ENCODE data around the gene DSCAML1. TPM values are rescaled to one million over a fixed set of nuclear protein-coding genes. Genes with fewer than 3 reads are reported as not detected.
"Not testable (repeated sequence)": the region's sequence is repeated elsewhere in the genome, so short reads cannot be mapped to it uniquely, and the experiment has no call there.

DSCAML1 gene
- polyA plus RNA-seq, 2 donors: 0.04 TPM

DNA sequence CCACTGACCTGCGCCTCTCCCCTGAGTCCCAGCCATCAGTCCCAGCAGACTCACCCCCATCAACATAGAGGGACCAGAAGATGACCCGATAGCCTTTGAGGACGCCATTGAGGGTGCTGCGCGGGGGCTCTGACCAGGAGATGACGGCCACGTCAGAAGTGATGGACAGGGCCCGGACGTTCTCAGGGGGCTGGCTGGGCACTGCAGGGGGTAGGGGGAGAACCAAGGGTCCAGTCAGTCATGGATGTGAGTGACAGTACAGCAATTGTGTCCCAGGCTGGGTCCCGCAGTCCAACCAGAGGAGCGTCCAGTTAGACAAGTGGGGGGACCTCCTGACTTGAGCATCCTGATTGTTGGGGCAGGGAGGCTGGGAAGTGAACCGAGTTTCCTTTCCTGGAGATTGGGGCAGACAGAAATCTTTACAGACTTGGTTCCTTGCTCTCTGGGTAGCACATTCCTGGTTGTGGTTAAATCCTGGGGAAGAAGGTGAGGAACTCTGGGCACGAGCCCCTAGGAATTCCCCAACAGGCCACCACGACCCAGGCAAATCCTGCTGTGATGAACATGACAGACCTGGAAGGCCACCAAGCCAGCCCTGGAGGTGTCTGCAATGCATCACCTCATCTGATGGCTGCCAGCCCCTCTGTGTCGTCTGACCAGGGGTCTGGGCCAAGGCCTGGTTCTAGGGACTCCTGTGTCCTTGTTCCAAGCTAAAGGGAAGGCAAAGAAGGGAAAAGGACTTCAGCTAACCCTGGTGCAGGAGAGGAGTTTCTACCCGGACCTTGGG is 335.4 kb downstream of the DSCAML1 start:
- Histone ChIP-seq H3K36me3 (ENCODE audit: control insufficient read depth in 2 of 2, insufficient read depth in 2 of 2, low read length in 1 of 2) (no peaks in the 10 kb centered on the region), H3K4me3 (ENCODE audit: low read depth in 1 of 2, low read length in 2 of 2) (no peak overlapping the region), H3K9me3 (ENCODE audit: control insufficient read depth in 2 of 2, insufficient read depth in 1 of 2, low read depth in 1 of 2, low read length in 1 of 2) (no peaks in the 10 kb centered on the region), H3K27ac (ENCODE audit: low read depth in 2 of 2, low read length in 1 of 2) (no peak overlapping the region), H3K27me3 (ENCODE audit: control insufficient read depth in 1 of 2, insufficient read depth in 2 of 2, low read length in 2 of 2) (no peaks in the 10 kb centered on the region), H3K4me1 (ENCODE audit: control insufficient read depth in 2 of 2, insufficient read depth in 2 of 2, low read length in 1 of 2) (no peaks in the 10 kb centered on the region)
- WGBS, 2 donors: 85 to 86% methylated on average over 16 of the region's 16 CpGs

GRCh38 chr11:117459979-117460300 is 337.1 kb downstream of the DSCAML1 start:
- WGBS, 2 donors: 82 to 87% methylated on average over 5 of the region's 5 CpGs
- H3K9me3 ChIP-seq (ENCODE audit: control insufficient read depth in 2 of 2, insufficient read depth in 1 of 2, low read depth in 1 of 2, low read length in 1 of 2): no peaks in the 10 kb centered on the region
- H3K36me3 ChIP-seq (ENCODE audit: control insufficient read depth in 2 of 2, insufficient read depth in 2 of 2, low read length in 1 of 2): no peaks in the 10 kb centered on the region
- H3K4me1 ChIP-seq (ENCODE audit: control insufficient read depth in 2 of 2, insufficient read depth in 2 of 2, low read length in 1 of 2): no peaks in the 10 kb centered on the region
- H3K4me3 ChIP-seq (ENCODE audit: low read depth in 1 of 2, low read length in 2 of 2): no peak overlapping the region
- H3K27ac ChIP-seq (ENCODE audit: low read depth in 2 of 2, low read length in 1 of 2): no peak overlapping the region
- no peaks in the 10 kb centered on the region for H3K27me3 ChIP-seq (ENCODE audit: control insufficient read depth in 1 of 2, insufficient read depth in 2 of 2, low read length in 2 of 2)

GRCh38 chr11:117459123-117459978 is 337.7 kb downstream of the DSCAML1 start:
- no peak overlapping the region for H3K4me3 ChIP-seq (ENCODE audit: low read depth in 1 of 2, low read length in 2 of 2)
- H3K4me1 ChIP-seq (ENCODE audit: control insufficient read depth in 2 of 2, insufficient read depth in 2 of 2, low read length in 1 of 2): no peaks in the 10 kb centered on the region
- no peaks in the 10 kb centered on the region for H3K9me3 ChIP-seq (ENCODE audit: control insufficient read depth in 2 of 2, insufficient read depth in 1 of 2, low read depth in 1 of 2, low read length in 1 of 2)
- H3K27ac ChIP-seq (ENCODE audit: low read depth in 2 of 2, low read length in 1 of 2): no peak overlapping the region
- H3K27me3 ChIP-seq (ENCODE audit: control insufficient read depth in 1 of 2, insufficient read depth in 2 of 2, low read length in 2 of 2): no peaks in the 10 kb centered on the region
- WGBS, 2 donors: 78 to 84% methylated on average over 16 of the region's 16 CpGs
- H3K36me3 ChIP-seq (ENCODE audit: control insufficient read depth in 2 of 2, insufficient read depth in 2 of 2, low read length in 1 of 2): no peaks in the 10 kb centered on the region

- no peaks in the 10 kb centered on the region for H3K36me3 ChIP-seq (ENCODE audit: control insufficient read depth in 2 of 2, insufficient read depth in 2 of 2, low read length in 1 of 2)
- no peak overlapping the region for H3K4me3 ChIP-seq (ENCODE audit: low read depth in 1 of 2, low read length in 2 of 2)
- H3K4me1 ChIP-seq (ENCODE audit: control insufficient read depth in 2 of 2, insufficient read depth in 2 of 2, low read length in 1 of 2): no peaks in the 10 kb centered on the region
- WGBS, 2 donors: 80 to 81% methylated on average over 22 of the region's 22 CpGs
- H3K27ac ChIP-seq (ENCODE audit: low read depth in 2 of 2, low read length in 1 of 2): no peak overlapping the region
- no peaks in the 10 kb centered on the region for H3K9me3 ChIP-seq (ENCODE audit: control insufficient read depth in 2 of 2, insufficient read depth in 1 of 2, low read depth in 1 of 2, low read length in 1 of 2)
- H3K27me3 ChIP-seq (ENCODE audit: control insufficient read depth in 1 of 2, insufficient read depth in 2 of 2, low read length in 2 of 2): no peaks in the 10 kb centered on the region
Measured at GRCh38 chr11:117458275-117459122, 338.5 kb downstream of the DSCAML1 start.

DNA sequence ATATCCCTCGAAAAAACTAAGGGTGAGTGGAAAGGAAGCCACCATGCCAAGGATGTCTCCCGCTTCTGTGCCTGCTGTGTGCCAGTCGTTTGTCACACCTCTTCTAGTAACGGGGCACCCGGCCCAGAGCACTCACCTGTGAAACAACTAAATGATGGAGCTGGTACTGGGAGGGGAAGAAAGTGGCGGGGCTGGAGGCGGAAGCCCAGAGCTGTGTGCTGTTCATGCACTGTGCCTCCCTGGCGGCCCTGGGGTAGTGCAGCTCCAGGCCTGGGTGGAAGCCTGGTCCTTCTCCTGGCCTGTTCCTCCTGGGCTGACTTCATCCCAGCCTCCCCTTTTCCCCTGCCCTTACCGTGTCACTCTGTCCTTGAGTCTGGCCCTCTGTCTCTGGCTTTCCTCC is 339.2 kb downstream of the DSCAML1 start:
- WGBS, 2 donors: 60 to 62% methylated on average over 9 of the region's 9 CpGs

GRCh38 chr11:117457031-117457785 is 339.8 kb downstream of the DSCAML1 start:
- Histone ChIP-seq H3K36me3 (ENCODE audit: control insufficient read depth in 2 of 2, insufficient read depth in 2 of 2, low read length in 1 of 2) (no peaks in the 10 kb centered on the region), H3K27ac (ENCODE audit: low read depth in 2 of 2, low read length in 1 of 2) (no peak overlapping the region), H3K4me3 (ENCODE audit: low read depth in 1 of 2, low read length in 2 of 2) (no peak overlapping the region), H3K4me1 (ENCODE audit: control insufficient read depth in 2 of 2, insufficient read depth in 2 of 2, low read length in 1 of 2) (no peaks in the 10 kb centered on the region), H3K9me3 (ENCODE audit: control insufficient read depth in 2 of 2, insufficient read depth in 1 of 2, low read depth in 1 of 2, low read length in 1 of 2) (no peaks in the 10 kb centered on the region), H3K27me3 (ENCODE audit: control insufficient read depth in 1 of 2, insufficient read depth in 2 of 2, low read length in 2 of 2) (no peaks in the 10 kb centered on the region)
- 72 to 73% methylated on average over 15 of the region's 15 CpGs for WGBS, 2 donors

More for the DNA sequence above, 339.2 kb downstream of the DSCAML1 start:
- H3K36me3 ChIP-seq (ENCODE audit: control insufficient read depth in 2 of 2, insufficient read depth in 2 of 2, low read length in 1 of 2): no peaks in the 10 kb centered on the region
- H3K4me3 ChIP-seq (ENCODE audit: low read depth in 1 of 2, low read length in 2 of 2): no peak overlapping the region
- H3K27me3 ChIP-seq (ENCODE audit: control insufficient read depth in 1 of 2, insufficient read depth in 2 of 2, low read length in 2 of 2): no peaks in the 10 kb centered on the region
- H3K27ac ChIP-seq (ENCODE audit: low read depth in 2 of 2, low read length in 1 of 2): no peak overlapping the region
- H3K9me3 ChIP-seq (ENCODE audit: control insufficient read depth in 2 of 2, insufficient read depth in 1 of 2, low read depth in 1 of 2, low read length in 1 of 2): no peaks in the 10 kb centered on the region
- no peaks in the 10 kb centered on the region for H3K4me1 ChIP-seq (ENCODE audit: control insufficient read depth in 2 of 2, insufficient read depth in 2 of 2, low read length in 1 of 2)

- not testable (repeated sequence) for H3K9me3 ChIP-seq (ENCODE audit: control insufficient read depth in 2 of 2, insufficient read depth in 1 of 2, low read depth in 1 of 2, low read length in 1 of 2); H3K4me1 ChIP-seq (ENCODE audit: control insufficient read depth in 2 of 2, insufficient read depth in 2 of 2, low read length in 1 of 2); H3K4me3 ChIP-seq (ENCODE audit: low read depth in 1 of 2, low read length in 2 of 2); H3K27ac ChIP-seq (ENCODE audit: low read depth in 2 of 2, low read length in 1 of 2); H3K27me3 ChIP-seq (ENCODE audit: control insufficient read depth in 1 of 2, insufficient read depth in 2 of 2, low read length in 2 of 2); H3K36me3 ChIP-seq (ENCODE audit: control insufficient read depth in 2 of 2, insufficient read depth in 2 of 2, low read length in 1 of 2)
- 83% methylated on average over 8 of the region's 8 CpGs for WGBS, 2 donors
Measured at GRCh38 chr11:117456721-117457029, 340.3 kb downstream of the DSCAML1 start.

GRCh38 chr11:117456027-117456720 is 340.8 kb downstream of the DSCAML1 start:
- H3K4me1 ChIP-seq (ENCODE audit: control insufficient read depth in 2 of 2, insufficient read depth in 2 of 2, low read length in 1 of 2): no peaks in the 10 kb centered on the region
- no peaks in the 10 kb centered on the region for H3K36me3 ChIP-seq (ENCODE audit: control insufficient read depth in 2 of 2, insufficient read depth in 2 of 2, low read length in 1 of 2)
- WGBS, 2 donors: 82 to 83% methylated on average over 7 of the region's 7 CpGs

More at GRCh38 chr11:117456027-117456720, 340.8 kb downstream of the DSCAML1 start:
- H3K27me3 ChIP-seq (ENCODE audit: control insufficient read depth in 1 of 2, insufficient read depth in 2 of 2, low read length in 2 of 2): no peaks in the 10 kb centered on the region
- no peak overlapping the region for H3K27ac ChIP-seq (ENCODE audit: low read depth in 2 of 2, low read length in 1 of 2)
- no peak overlapping the region for H3K4me3 ChIP-seq (ENCODE audit: low read depth in 1 of 2, low read length in 2 of 2)
- H3K9me3 ChIP-seq (ENCODE audit: control insufficient read depth in 2 of 2, insufficient read depth in 1 of 2, low read depth in 1 of 2, low read length in 1 of 2): no peaks in the 10 kb centered on the region

Measured in esophagus (tissue), 2 donors.